ENCODE measurements around the gene OR10V1.

GRCh38 chr11:59754494-59754858 is 40.8 kb upstream of the OR10V1 start:
- TF ChIP-seq POLR2A (IDR thresholded peaks at IDR 0.05; ENCODE audit: low read length) (no peak), GATA1 (IDR thresholded peaks at IDR 0.05; ENCODE audit: low read depth, low read length) (no peak)

All from erythroblast (primary cell).